ENCODE data around the gene MPI. TPM values are rescaled to one million over a fixed set of nuclear protein-coding genes. Genes with fewer than 3 reads are reported as not detected.
A peak's percentile ranks its signal among the peaks of the same experiment; 100 is the strongest.
"Not testable (repeated sequence)": the region's sequence is repeated elsewhere in the genome, so short reads cannot be mapped to it uniquely, and the experiment has no call there.

Gene MPI
- total RNA-seq, 1 experiment from 2014 or later: 39.8 TPM

GRCh38 chr15:74858369-74858740, 31.5 kb upstream of the MPI start:
- DNase-seq (ENCODE audit: extremely low read depth, low read depth): no peak

DNA sequence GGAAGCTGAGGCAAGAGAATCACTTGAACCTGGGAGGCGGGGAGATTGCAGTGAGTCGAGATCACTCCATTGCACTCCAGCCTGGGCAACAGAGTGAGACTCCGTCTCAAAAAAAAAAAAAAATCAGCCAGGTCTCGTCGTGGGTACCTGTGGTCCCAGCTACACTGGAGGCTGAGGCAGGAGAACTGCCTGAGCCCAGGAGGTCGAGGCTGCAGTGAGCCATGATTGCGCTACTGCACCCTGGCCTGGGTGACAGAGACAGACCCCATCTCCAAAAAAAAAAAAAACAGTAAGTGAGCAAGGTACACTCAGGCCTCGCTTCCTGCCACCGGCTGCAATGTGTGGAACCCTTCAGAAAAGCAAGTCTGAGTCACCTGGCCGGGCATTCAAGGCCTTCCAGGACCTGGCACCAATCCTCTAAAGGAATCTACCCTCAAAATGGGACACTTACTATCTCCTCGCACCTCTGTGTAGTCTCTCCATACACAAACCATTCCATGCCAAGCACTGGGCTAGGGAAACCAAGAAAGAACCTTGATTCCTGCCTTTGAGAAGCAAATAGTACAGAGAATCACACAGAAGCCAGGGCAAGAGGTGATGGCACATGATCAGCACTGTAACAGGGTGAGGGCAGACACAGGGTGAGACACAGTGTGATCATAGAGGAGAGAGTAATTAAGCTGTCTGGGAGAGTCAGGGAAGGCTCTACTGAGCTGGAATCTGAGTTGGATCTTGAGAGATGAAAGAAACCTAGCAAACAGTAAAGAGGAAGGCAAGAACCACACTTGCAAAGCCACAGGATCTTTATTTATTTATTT, 26.4 kb upstream of the MPI start:
- no peak for DNase-seq (ENCODE audit: extremely low read depth, low read depth)

DNA sequence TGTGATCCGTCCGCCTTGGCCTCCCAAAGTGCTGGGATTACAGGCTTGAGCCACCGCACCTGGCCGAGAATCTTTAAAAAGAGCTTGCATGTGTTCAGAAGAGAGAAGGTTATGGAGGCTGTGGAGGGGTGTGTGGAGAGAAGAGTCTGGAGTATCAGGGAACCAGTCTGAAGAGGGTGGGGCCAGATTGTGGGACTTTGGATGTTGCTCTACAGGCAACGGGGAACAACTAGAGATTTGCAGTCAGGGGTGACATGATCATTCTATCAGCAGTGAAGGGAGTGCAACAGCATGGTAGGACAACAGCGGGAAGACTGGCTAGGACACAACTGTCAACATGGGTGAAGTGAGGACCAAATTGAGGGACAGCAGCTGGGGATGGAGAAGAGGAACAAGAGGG, 25.5 kb upstream of the MPI start:
- no peak for DNase-seq (ENCODE audit: extremely low read depth, low read depth)

- no peak for DNase-seq (ENCODE audit: extremely low read depth, low read depth)
Observed at GRCh38 chr15:74865316-74865715, 24.5 kb upstream of the MPI start.

DNA sequence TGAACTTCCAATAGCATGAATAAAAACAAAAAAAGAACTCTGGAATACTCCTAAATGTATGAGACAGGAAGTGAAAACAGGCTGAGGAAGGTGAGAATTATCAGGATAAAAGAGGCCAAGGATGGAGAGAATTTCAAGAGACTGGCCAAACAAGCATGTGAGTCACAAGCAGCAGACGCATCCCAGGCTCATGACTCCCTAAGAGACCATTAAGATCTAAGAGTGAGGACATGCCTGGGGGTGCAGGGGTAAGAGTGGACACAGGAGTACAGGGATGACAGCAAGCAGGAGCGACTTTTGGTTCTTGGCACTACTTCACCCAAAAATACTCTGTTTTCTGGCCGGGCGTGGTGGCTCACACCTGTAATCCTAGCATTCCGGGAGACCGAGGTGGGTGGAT, 23.8 kb upstream of the MPI start:
- DNase-seq (ENCODE audit: extremely low read depth, low read depth): no peak

- no peak for DNase-seq (ENCODE audit: extremely low read depth, low read depth)
Observed at GRCh38 chr15:74867466-74868038, 22.3 kb upstream of the MPI start.

DNA sequence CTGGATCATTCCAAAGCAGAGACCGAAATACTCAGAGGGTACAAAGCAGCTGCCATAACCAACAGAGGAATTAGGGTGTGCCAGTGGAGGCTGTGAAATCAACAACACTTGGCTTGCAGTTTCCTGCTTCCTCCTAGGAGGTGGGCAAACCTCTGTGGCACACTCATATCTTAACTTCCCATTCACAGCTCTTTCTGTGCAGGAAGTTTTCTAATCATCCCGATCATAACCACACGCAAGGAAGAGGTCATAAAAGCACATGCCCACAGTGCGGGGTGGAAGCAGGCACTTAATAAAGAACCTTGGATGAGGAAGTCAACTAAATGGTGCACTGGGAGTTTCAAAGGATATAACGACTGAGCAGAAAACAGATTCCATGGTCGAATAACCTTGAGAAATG, 21.8 kb upstream of the MPI start:
- DNase-seq (ENCODE audit: extremely low read depth, low read depth): no peak

DNA sequence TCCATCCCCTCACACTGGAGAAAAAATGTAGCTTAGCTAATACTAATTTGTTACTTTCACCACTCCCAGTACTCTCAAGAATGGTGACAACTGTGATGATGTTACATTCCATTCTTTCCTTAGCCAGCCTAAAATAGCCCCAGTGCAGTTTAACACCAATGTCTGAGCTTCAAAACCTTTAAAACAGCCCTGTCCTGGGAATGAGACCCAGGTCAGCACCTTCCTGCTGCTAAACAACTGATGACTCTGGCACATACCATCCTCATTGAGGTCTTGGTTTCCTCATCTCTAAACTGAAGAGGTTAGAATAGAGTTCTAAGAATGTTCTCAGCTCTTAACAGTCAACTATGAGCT, 20.5 kb upstream of the MPI start:
- no peak for DNase-seq (ENCODE audit: extremely low read depth, low read depth)

GRCh38 chr15:74869726-74870407, 20.0 kb upstream of the MPI start:
- no peak for DNase-seq (ENCODE audit: extremely low read depth, low read depth)

GRCh38 chr15:74870436-74871215, 19.2 kb upstream of the MPI start:
- no peak for DNase-seq (ENCODE audit: extremely low read depth, low read depth)

GRCh38 chr15:74872702-74873035, 17.2 kb upstream of the MPI start:
- DNase-seq (ENCODE audit: extremely low read depth, low read depth): no peak

DNA sequence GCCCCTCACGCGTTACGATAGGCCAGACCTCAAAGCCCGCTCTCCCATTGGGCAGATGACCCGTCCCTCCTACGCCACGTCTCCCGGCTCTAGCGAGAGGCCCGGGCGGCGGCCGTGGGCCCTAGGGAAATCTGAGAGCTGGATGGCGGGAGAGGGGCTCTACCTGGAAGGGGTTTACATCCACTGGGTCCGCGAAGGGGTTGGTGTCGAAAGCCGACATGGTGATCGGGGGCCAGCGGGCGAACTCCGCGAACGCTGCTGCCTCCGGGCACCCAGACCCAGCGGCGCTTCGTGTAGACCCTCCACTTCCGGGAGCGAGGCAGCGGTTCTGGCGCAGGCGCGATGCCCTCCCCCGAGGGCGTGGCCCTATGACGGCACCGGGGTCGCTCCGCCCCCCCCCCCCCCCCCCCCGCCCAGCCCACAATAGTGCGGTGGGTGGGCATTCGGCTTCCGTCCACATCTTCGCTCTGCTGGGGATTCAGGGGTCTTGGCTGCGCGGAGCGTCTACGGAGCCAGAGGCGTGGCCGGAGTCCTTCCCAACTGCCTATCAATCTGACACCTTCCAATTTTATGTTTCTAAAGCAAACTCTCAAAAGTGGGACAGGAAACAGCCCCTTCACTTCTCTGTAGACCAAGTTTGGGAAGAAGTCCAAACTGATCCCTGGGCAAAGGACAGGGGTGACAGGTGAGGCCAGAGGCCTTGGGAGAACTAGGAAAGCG, 16.6 kb upstream of the MPI start, which contains the start of gene SCAMP2:
TSS of gene SCAMP2 (minus strand) at position 330 of the 720 bp plus-strand sequence. CDS start at position 220, 110 bp downstream.
- DNase-seq (ENCODE audit: extremely low read depth, low read depth): peak; percentile 93

GRCh38 chr15:74873756-74874424, 16.0 kb upstream of the MPI start:
- DNase-seq (ENCODE audit: extremely low read depth, low read depth): peak; percentile 7

GRCh38 chr15:74878273-74878672, 11.6 kb upstream of the MPI start:
- no peak for DNase-seq (ENCODE audit: extremely low read depth, low read depth)

DNA sequence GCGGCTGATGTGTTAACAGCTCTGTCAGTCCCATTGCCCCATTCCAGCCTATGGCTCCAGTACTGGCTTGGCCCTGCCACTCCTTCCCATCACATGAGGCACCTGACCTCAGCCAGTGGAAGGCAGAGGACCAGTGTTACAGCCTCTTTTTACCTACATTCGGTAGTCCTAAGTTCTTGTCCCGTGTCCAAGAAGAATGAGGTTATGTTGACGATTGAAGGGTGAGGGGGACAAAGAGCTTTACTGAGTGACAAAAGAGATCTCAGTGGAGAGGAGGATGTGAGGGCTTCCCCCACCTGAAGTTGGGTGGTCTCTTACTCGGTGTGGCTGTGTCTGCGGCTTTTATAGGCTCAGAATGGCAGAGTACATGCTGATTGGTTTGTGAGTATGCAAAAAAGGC, 7.3 kb upstream of the MPI start:
- no peak for DNase-seq (ENCODE audit: extremely low read depth, low read depth)

- no peak for DNase-seq (ENCODE audit: extremely low read depth, low read depth)
Observed at GRCh38 chr15:74884428-74885223, 5.2 kb upstream of the MPI start.

GRCh38 chr15:74885461-74885860, 4.4 kb upstream of the MPI start:
- no peak for DNase-seq (ENCODE audit: extremely low read depth, low read depth)

GRCh38 chr15:74887537-74888193, 2.2 kb upstream of the MPI start:
- DNase-seq (ENCODE audit: extremely low read depth, low read depth): not testable (repeated sequence)

- no peak for DNase-seq (ENCODE audit: extremely low read depth, low read depth)
Observed at GRCh38 chr15:74888716-74889115, 1.1 kb upstream of the MPI start.

Data from NCI-H460 (cell line).